Liver (tissue), 9 donors: ENCODE measurements around the gene RPS6KA5. TPM values are rescaled to one million over a fixed set of nuclear protein-coding genes. Genes with fewer than 3 reads are reported as not detected.

Source experiments
- DNase-seq: peaks from one replicate; pipeline ENCODE4 v3.0.0-alpha.2; 2017; ENCODE audit warnings: low spot score
- H3K27ac ChIP-seq, 2 donors: one replicate each; pipeline ENCODE4 v1.7.0; 2013; ENCODE audit warnings: inconsistent platforms in 2 of 2, low read length in 2 of 2, control low read depth in 1 of 2, low read depth in 1 of 2, mild to moderate bottlenecking in 1 of 2
- H3K27me3 ChIP-seq, 4 donors: one replicate each; pipeline versions ENCODE4 v1.6.1 to v1.7.0; 2013; ENCODE audit warnings: low read length in 3 of 4, inconsistent platforms in 1 of 4, mild to moderate bottlenecking in 1 of 4, moderate library complexity in 1 of 4; ENCODE audit not compliant: control insufficient read depth in 4 of 4, insufficient read depth in 4 of 4
- H3K36me3 ChIP-seq, 4 donors: one replicate each; pipeline versions ENCODE4 v1.6.1 to v1.7.0; 2013; ENCODE audit warnings: low read length in 3 of 4, mild to moderate bottlenecking in 3 of 4, low read depth in 1 of 4, moderate library complexity in 1 of 4; ENCODE audit not compliant: control insufficient read depth in 4 of 4, insufficient read depth in 3 of 4
- H3K4me1 ChIP-seq, 4 donors: one replicate each; pipeline versions ENCODE4 v1.6.1 to v1.7.0; 2013; ENCODE audit warnings: low read length in 3 of 4, mild to moderate bottlenecking in 3 of 4, moderate library complexity in 1 of 4; ENCODE audit not compliant: control insufficient read depth in 4 of 4, insufficient read depth in 4 of 4
- H3K4me3 ChIP-seq, 3 donors: one replicate each; pipeline versions ENCODE4 v1.6.1 to v1.7.0; 2013; ENCODE audit warnings: low read length in 3 of 3, control low read depth in 1 of 3, low read depth in 1 of 3, mild to moderate bottlenecking in 1 of 3
- H3K9ac ChIP-seq, 2 donors: one replicate each; pipeline ENCODE4 v1.7.0; 2013; ENCODE audit warnings: low read length in 2 of 2, mild to moderate bottlenecking in 2 of 2, moderate library complexity in 2 of 2, control low read depth in 1 of 2, low read depth in 1 of 2
- H3K9me3 ChIP-seq, 4 donors: one replicate each; pipeline versions ENCODE4 v1.6.1 to v1.7.0; 2013; ENCODE audit warnings: low read length in 3 of 4; ENCODE audit not compliant: control insufficient read depth in 4 of 4
- ATF3 ChIP-seq: IDR thresholded peaks from 2 replicates; pipeline ENCODE4 v1.6.1; 2016; ENCODE audit warnings: antibody characterized with exemption
- CTCF ChIP-seq: fragments of 150-350 bp; IDR thresholded peaks from 2 replicates; pipeline ENCODE4 v1.5.1; 2017; ENCODE audit warnings: improper control_type of control experiment, low read depth, low read length; ENCODE audit not compliant: missing input control
- EGR1 ChIP-seq, 2 donors: IDR thresholded peaks; 2 replicates each; pipeline ENCODE4 v1.6.1; 2016 to 2018; ENCODE audit warnings: antibody characterized with exemption in 2 of 2, low read depth in 2 of 2
- FOXA1 ChIP-seq: IDR thresholded peaks from 2 replicates; pipeline ENCODE4 v1.6.1; 2016; ENCODE audit warnings: antibody characterized with exemption
- FOXA2 ChIP-seq: IDR thresholded peaks from 2 replicates; pipeline ENCODE4 v1.6.1; 2016; ENCODE audit warnings: antibody characterized with exemption
- GABPA ChIP-seq, 2 donors: IDR thresholded peaks in 1 of 2; conservative IDR thresholded peaks in 1 of 2; 2 replicates each; pipeline ENCODE4 v1.6.1; 2016; ENCODE audit warnings: antibody characterized with exemption in 2 of 2, mild to moderate bottlenecking in 1 of 2, moderate library complexity in 1 of 2
- HNF4A ChIP-seq, 2 donors: conservative IDR thresholded peaks; 2 replicates each; pipeline ENCODE4 v1.6.1; 2016; ENCODE audit warnings: antibody characterized with exemption in 2 of 2, mild to moderate bottlenecking in 2 of 2
- HNF4G ChIP-seq: IDR thresholded peaks from 2 replicates; pipeline ENCODE4 v1.6.1; 2016; ENCODE audit warnings: antibody characterized with exemption
- JUND ChIP-seq, 2 donors: IDR thresholded peaks; 2 replicates each; pipeline ENCODE4 v1.6.1; 2016; ENCODE audit warnings: antibody characterized with exemption in 2 of 2
- MAX ChIP-seq: IDR thresholded peaks from 2 replicates; pipeline ENCODE4 v1.6.1; 2016; ENCODE audit warnings: antibody characterized with exemption
- NR2F2 ChIP-seq: IDR thresholded peaks from 2 replicates; pipeline ENCODE4 v1.6.1; 2016; ENCODE audit warnings: antibody characterized with exemption
- RAD21 ChIP-seq, 2 donors: IDR thresholded peaks; 2 replicates each; pipeline ENCODE4 v1.6.1; 2016; ENCODE audit warnings: antibody characterized with exemption in 2 of 2, mild to moderate bottlenecking in 2 of 2
- REST ChIP-seq: IDR thresholded peaks from 2 replicates; pipeline ENCODE4 v1.6.1; 2016; ENCODE audit warnings: antibody characterized with exemption, mild to moderate bottlenecking
- RXRA ChIP-seq, 2 donors: IDR thresholded peaks; 2 replicates each; pipeline ENCODE4 v1.6.1; 2017 to 2018; ENCODE audit warnings: antibody characterized with exemption in 2 of 2, mild to moderate bottlenecking in 1 of 2
- SP1 ChIP-seq: IDR thresholded peaks from 2 replicates; pipeline ENCODE4 v1.6.1; 2018; ENCODE audit warnings: antibody characterized with exemption, mild to moderate bottlenecking
- TAF1 ChIP-seq: conservative IDR thresholded peaks from 2 replicates; pipeline ENCODE4 v1.6.1; 2016; ENCODE audit warnings: antibody characterized with exemption, mild to moderate bottlenecking
- YY1 ChIP-seq: IDR thresholded peaks from 2 replicates; pipeline ENCODE4 v1.6.1; 2016; ENCODE audit warnings: antibody characterized with exemption, mild to moderate bottlenecking
- ZBTB33 ChIP-seq: IDR thresholded peaks from 2 replicates; pipeline ENCODE4 v1.6.1; 2016; ENCODE audit warnings: antibody characterized with exemption
- WGBS: extraction: QIAGEN DNeasy Blood & Tissue Kit; methylation state at CpG from one replicate; pipeline ENCODE4 v1.1.7; 2013; 5-methylcytosine and 5-hydroxymethylcytosine counted together
- polyA plus RNA-seq, 2 donors: library from polyadenylated mRNA; stranded (reverse) in 1 of 2; unstranded in 1 of 2; fragments of 200-250 nt in 1 of 2; fragments of >200 nt in 1 of 2; fragmentation: Nextera tagmentation in 1 of 2; extraction: Ambion mirVana in 1 of 2; gene quantifications; one replicate each; pipeline versions ENCODE4 v1.2.1 to v1.2.3, GENCODE V29; 2013 to 2015
- total RNA-seq, 2 donors: library from RNA; depleted of rRNA; stranded (reverse); fragments of >200 nt; gene quantifications; one replicate each; pipeline ENCODE4 v1.2.3, GENCODE V29; 2014
- donor health status: healthy.
- donor health status: healthy.
- donor health status: healthy.
- donor health status: healthy.
- donor health status: healthy.

The RPS6KA5 gene
- total and polyA plus RNA-seq, 4 donors: 0.52 to 2.3 (median 1.3) TPM

GRCh38 chr14:90938615-90939014 lies 121.8 kb downstream of the RPS6KA5 start:
- no peak overlapping the region for H3K27ac ChIP-seq
- 97% methylated on average over 2 of the region's 2 CpGs for WGBS
- TF ChIP-seq HNF4A (conservative IDR thresholded peaks at IDR 0.05) (no peak), HNF4G (no peak), MAX (no peak), SP1 (no peak)
- H3K4me3 ChIP-seq: no peak overlapping the region
- H3K36me3 ChIP-seq: no peaks in the 10 kb centered on the region
- DNase-seq: no peak
- H3K27me3 ChIP-seq: no peaks in the 10 kb centered on the region
- no peaks in the 10 kb centered on the region for H3K9me3 ChIP-seq
- H3K9ac ChIP-seq: no peak overlapping the region
- peaks cover 0 to 25% (median 17%) of the 10 kb centered on the region in 4 donors for H3K4me1 ChIP-seq

- 97% methylated on average over 3 of the region's 3 CpGs for WGBS
- H3K9me3 ChIP-seq: no peaks in the 10 kb centered on the region
- H3K27me3 ChIP-seq: no peaks in the 10 kb centered on the region
- H3K4me1 ChIP-seq: peaks cover 0 to 25% (median 17%) of the 10 kb centered on the region in 4 donors
- no peak overlapping the region for H3K27ac ChIP-seq
- no peak for DNase-seq
- no peak for TF ChIP-seq ATF3
- no peak for TF ChIP-seq EGR1 (IDR thresholded peaks at IDR 0.05; ENCODE audit: low read depth in 2 of 2)
- no peak for TF ChIP-seq RAD21 (IDR thresholded peaks at IDR 0.05)
- TF ChIP-seq HNF4A (conservative IDR thresholded peaks at IDR 0.05): no peak
- TF ChIP-seq TAF1: no peak
- TF ChIP-seq REST: no peak
- TF ChIP-seq CTCF: no peak
- TF ChIP-seq SP1: no peak
- TF ChIP-seq NR2F2: no peak
- TF ChIP-seq FOXA1: no peak
- no peak for TF ChIP-seq YY1
- TF ChIP-seq MAX: no peak
- TF ChIP-seq FOXA2: no peak
- no peak for TF ChIP-seq RXRA (IDR thresholded peaks at IDR 0.05)
- no peak for TF ChIP-seq ZBTB33
- TF ChIP-seq GABPA (IDR thresholded peaks at IDR 0.05 in 1 of 2, conservative IDR thresholded peaks at IDR 0.05 in 1 of 2): no peak
- no peak for TF ChIP-seq HNF4G
- no peak for TF ChIP-seq JUND (IDR thresholded peaks at IDR 0.05)
- no peak overlapping the region for H3K4me3 ChIP-seq
- H3K36me3 ChIP-seq: no peaks in the 10 kb centered on the region
- no peak overlapping the region for H3K9ac ChIP-seq
Observed at GRCh38 chr14:90936757-90937440, 123.5 kb downstream of the RPS6KA5 start.
